DND-41 (cell line): ENCODE measurements around the gene WDR72.

ENCODE experiments used
- CTCF ChIP-seq: IDR thresholded peaks from 2 replicates; pipeline ENCODE4 v1.5.1; 2012; ENCODE audit warnings: borderline replicate concordance, low read length, moderate library complexity, mild to moderate bottlenecking; ENCODE audit not compliant: poor library complexity, severe bottlenecking; ENCODE audit errors: extremely low read depth
- EZH2 ChIP-seq: IDR thresholded peaks from 3 replicates; pipeline ENCODE4 v1.6.1; 2012; ENCODE audit warnings: borderline replicate concordance, low read depth, mild to moderate bottlenecking, moderate library complexity, low read length, inconsistent platforms; ENCODE audit not compliant: severe bottlenecking

- no peak for TF ChIP-seq CTCF
- no peak for TF ChIP-seq EZH2
Observed at GRCh38 chr15:53472883-53473282, 286.6 kb downstream of the WDR72 start.
